ENCODE results near the gene GPR15LG.

GRCh38 chr10:84196083-84196482 lies 22.5 kb downstream of the GPR15LG start:
- TF ChIP-seq FOXM1 (IDR thresholded peaks at IDR 0.05; ENCODE audit: borderline replicate concordance) (no peak), BHLHE40 (IDR thresholded peaks at IDR 0.05; ENCODE audit: borderline replicate concordance) (no peak), ELF4 (IDR thresholded peaks at IDR 0.05) (no peak), NFRKB (IDR thresholded peaks at IDR 0.05) (no peak), SP1 (IDR thresholded peaks at IDR 0.05) (no peak), FOXK2 (IDR thresholded peaks at IDR 0.05) (no peak), TARDBP (IDR thresholded peaks at IDR 0.05) (no peak), FOXA1 (IDR thresholded peaks at IDR 0.05) (no peak), SUZ12 (IDR thresholded peaks at IDR 0.05) (no peak), HDGF (IDR thresholded peaks at IDR 0.05; ENCODE audit: borderline replicate concordance) (no peak), PKNOX1 (IDR thresholded peaks at IDR 0.05) (no peak), ARNT (IDR thresholded peaks at IDR 0.05) (no peak), LEF1 (IDR thresholded peaks at IDR 0.05; ENCODE audit: borderline replicate concordance) (no peak)
